Stimulated activated CD4-positive, alpha-beta T cell treated with anti-CD3 and anti-CD28 coated beads, Interleukin-1b, Interleukin-23, amount 100 ng/mL, for 24 hours (primary cell): ENCODE results near the gene ERMP1.
"Not testable (repeated sequence)": the region's sequence is repeated elsewhere in the genome, so short reads cannot be mapped to it uniquely, and the experiment has no call there.

Experiments used
- DNase-seq, 4 experiments: peaks; one replicate each; pipeline ENCODE4 v3.0.0-alpha.2; 2020; ENCODE audit warnings: low read depth in 4 of 4, low spot score in 1 of 4

ERMP1 gene

GRCh38 chr9:5820425-5820824 lies 12.5 kb downstream of the ERMP1 start:
- DNase-seq, result no peak

- no peak for DNase-seq
Observed at GRCh38 chr9:5819174-5819573, 13.7 kb downstream of the ERMP1 start.

GRCh38 chr9:5818424-5819142 lies 14.3 kb downstream of the ERMP1 start:
- no peak for DNase-seq

- no peak for DNase-seq
Observed at GRCh38 chr9:5817862-5818261, 15.1 kb downstream of the ERMP1 start.

GRCh38 chr9:5815461-5815860 lies 17.5 kb downstream of the ERMP1 start:
- DNase-seq, result no peak

GRCh38 chr9:5813824-5814223 lies 19.1 kb downstream of the ERMP1 start:
- DNase-seq, result no peak

- DNase-seq, result no peak
Observed at GRCh38 chr9:5811751-5812150, 21.2 kb downstream of the ERMP1 start.

- no peak for DNase-seq
Observed at GRCh38 chr9:5805478-5805877, 27.4 kb downstream of the ERMP1 start.

GRCh38 chr9:5801739-5802113 lies 31.2 kb downstream of the ERMP1 start:
- DNase-seq, result no peak

- DNase-seq, result no peak
Observed at GRCh38 chr9:5800969-5801738, 31.8 kb downstream of the ERMP1 start.

GRCh38 chr9:5800378-5800777 lies 32.5 kb downstream of the ERMP1 start:
- not testable (repeated sequence) for DNase-seq

GRCh38 chr9:5799314-5799713 lies 33.6 kb downstream of the ERMP1 start:
- DNase-seq, result no peak

- no peak for DNase-seq
Observed at GRCh38 chr9:5798581-5798980, 34.3 kb downstream of the ERMP1 start.

GRCh38 chr9:5796298-5796697 lies 36.6 kb downstream of the ERMP1 start:
- DNase-seq, result no peak

GRCh38 chr9:5793812-5794211 lies 39.1 kb downstream of the ERMP1 start:
- no peak for DNase-seq

- DNase-seq, result no peak
Observed at GRCh38 chr9:5791870-5792269, 41.0 kb downstream of the ERMP1 start.

GRCh38 chr9:5790923-5791322 lies 42.0 kb downstream of the ERMP1 start:
- no peak for DNase-seq

GRCh38 chr9:5789489-5789888 lies 43.4 kb downstream of the ERMP1 start:
- no peak for DNase-seq

- no peak for DNase-seq
Observed at GRCh38 chr9:5787759-5788302, 45.1 kb downstream of the ERMP1 start.

GRCh38 chr9:5787220-5787619 lies 45.7 kb downstream of the ERMP1 start:
- no peak for DNase-seq

- no peak for DNase-seq
Observed at GRCh38 chr9:5786370-5787127, 46.4 kb downstream of the ERMP1 start.
